Suprapubic skin (tissue), 4 donors: ENCODE data around the gene CLNK. TPM values are rescaled to one million over a fixed set of nuclear protein-coding genes. Genes with fewer than 3 reads are reported as not detected.

ENCODE experiments used
- DNase-seq, 2 donors: peaks; one replicate each; pipeline ENCODE4 v3.0.0-alpha.2; 2019; ENCODE audit warnings: low spot score in 2 of 2
- H3K27ac ChIP-seq: fragments of 200-600 bp; sonication (generic); one replicate; pipeline ENCODE4 v1.5.1; 2019
- H3K27me3 ChIP-seq: fragments of 200-600 bp; sonication (generic); one replicate; pipeline ENCODE4 v1.5.1; 2019
- H3K36me3 ChIP-seq: fragments of 200-600 bp; sonication (generic); one replicate; pipeline ENCODE4 v1.5.1; 2019
- H3K4me1 ChIP-seq: fragments of 200-600 bp; sonication (generic); one replicate; pipeline ENCODE4 v1.5.1; 2019
- H3K4me3 ChIP-seq: fragments of 200-600 bp; sonication (generic); one replicate; pipeline ENCODE4 v1.5.1; 2019; ENCODE audit warnings: mild to moderate bottlenecking
- H3K9me3 ChIP-seq: fragments of 200-600 bp; sonication (generic); one replicate; pipeline ENCODE4 v1.5.1; 2019
- EP300 ChIP-seq: sonication (generic); formaldehyde crosslinking; IDR thresholded peaks from one replicate; pipeline ENCODE4 v1.6.1; 2017; ENCODE audit warnings: antibody characterized with exemption
- POLR2A ChIP-seq, 2 donors: fragments of 450-650 bp; IDR thresholded peaks; one replicate each; pipeline ENCODE4 v1.6.1; 2017; ENCODE audit warnings: antibody characterized with exemption in 2 of 2, mild to moderate bottlenecking in 2 of 2, moderate library complexity in 2 of 2
- POLR2AphosphoS5 ChIP-seq, 3 donors: sonication (generic); formaldehyde crosslinking; IDR thresholded peaks; one replicate each; pipeline ENCODE4 v1.6.1; 2017; ENCODE audit warnings: antibody characterized with exemption in 3 of 3
- WGBS: methylation state at CpG from one replicate; pipeline ENCODE4 v1.1.5; 2018; 5-methylcytosine and 5-hydroxymethylcytosine counted together
- total RNA-seq, 4 donors: library from RNA; depleted of rRNA; stranded (reverse); fragments of >200 nt; gene quantifications; one replicate each; pipeline ENCODE4 v1.1.0, GENCODE V29; 2016
- TF ChIP-seq, protein P1 (sequence below), 2 donors: fragments of 200-600 bp in 1 of 2; fragments of 450-650 bp in 1 of 2; sonication (generic) in 1 of 2; IDR thresholded peaks; one replicate each; pipeline ENCODE4 v1.5.1; 2016 to 2019; ENCODE audit warnings: antibody characterized with exemption in 2 of 2, mild to moderate bottlenecking in 1 of 2, moderate library complexity in 1 of 2

The CLNK gene
- total RNA-seq, 4 donors from 2014 or later: 0.11 to 0.64 (median 0.52) TPM; not detected in 1

- Histone ChIP-seq H3K9me3 (no peaks in the 10 kb centered on the region), H3K4me1 (no peaks in the 10 kb centered on the region), H3K27ac (no peak overlapping the region), H3K27me3 (no peaks in the 10 kb centered on the region), H3K4me3 (no peak overlapping the region), H3K36me3 (no peaks in the 10 kb centered on the region)
- DNase-seq: no peak
- 62% methylated on average over 6 of the region's 6 CpGs for WGBS
- TF ChIP-seq POLR2AphosphoS5 (IDR thresholded peaks at IDR 0.05): no peak
Measured at GRCh38 chr4:10694151-10694827, 9.7 kb upstream of the CLNK start.

DNA sequence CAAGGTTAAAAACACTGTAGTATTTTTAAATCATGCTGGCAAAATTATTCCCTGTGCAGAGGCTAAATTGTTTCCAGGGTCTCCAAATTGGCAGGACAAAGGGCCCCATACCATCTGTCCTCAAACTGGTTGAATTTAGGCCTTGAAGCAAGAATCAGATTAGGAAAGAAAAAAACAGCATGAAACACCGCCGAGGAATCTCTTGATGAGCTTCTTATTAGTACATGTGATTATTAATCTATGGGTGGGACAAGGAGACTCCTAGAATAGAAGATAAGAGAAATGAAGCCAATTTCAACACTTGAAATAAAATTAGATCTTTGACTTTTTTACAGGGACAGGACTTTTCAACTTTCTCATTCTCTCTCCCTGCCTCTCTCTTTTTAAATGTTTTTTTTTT is 7.1 kb upstream of the CLNK start:
- no peaks in the 10 kb centered on the region for H3K4me1 ChIP-seq
- no peak for DNase-seq
- no peaks in the 10 kb centered on the region for H3K27me3 ChIP-seq
- no peaks in the 10 kb centered on the region for H3K9me3 ChIP-seq
- H3K36me3 ChIP-seq: no peaks in the 10 kb centered on the region
- no peak overlapping the region for H3K27ac ChIP-seq
- 64% methylated on average over 2 of the region's 2 CpGs for WGBS
- no peak overlapping the region for H3K4me3 ChIP-seq
- TF ChIP-seq POLR2AphosphoS5 (IDR thresholded peaks at IDR 0.05): no peak
- TF ChIP-seq, protein P1, sequence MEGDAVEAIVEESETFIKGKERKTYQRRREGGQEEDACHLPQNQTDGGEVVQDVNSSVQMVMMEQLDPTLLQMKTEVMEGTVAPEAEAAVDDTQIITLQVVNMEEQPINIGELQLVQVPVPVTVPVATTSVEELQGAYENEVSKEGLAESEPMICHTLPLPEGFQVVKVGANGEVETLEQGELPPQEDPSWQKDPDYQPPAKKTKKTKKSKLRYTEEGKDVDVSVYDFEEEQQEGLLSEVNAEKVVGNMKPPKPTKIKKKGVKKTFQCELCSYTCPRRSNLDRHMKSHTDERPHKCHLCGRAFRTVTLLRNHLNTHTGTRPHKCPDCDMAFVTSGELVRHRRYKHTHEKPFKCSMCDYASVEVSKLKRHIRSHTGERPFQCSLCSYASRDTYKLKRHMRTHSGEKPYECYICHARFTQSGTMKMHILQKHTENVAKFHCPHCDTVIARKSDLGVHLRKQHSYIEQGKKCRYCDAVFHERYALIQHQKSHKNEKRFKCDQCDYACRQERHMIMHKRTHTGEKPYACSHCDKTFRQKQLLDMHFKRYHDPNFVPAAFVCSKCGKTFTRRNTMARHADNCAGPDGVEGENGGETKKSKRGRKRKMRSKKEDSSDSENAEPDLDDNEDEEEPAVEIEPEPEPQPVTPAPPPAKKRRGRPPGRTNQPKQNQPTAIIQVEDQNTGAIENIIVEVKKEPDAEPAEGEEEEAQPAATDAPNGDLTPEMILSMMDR (IDR thresholded peaks at IDR 0.05): no peak
- no peak for TF ChIP-seq EP300
- no peak for TF ChIP-seq POLR2A (IDR thresholded peaks at IDR 0.05)

DNA sequence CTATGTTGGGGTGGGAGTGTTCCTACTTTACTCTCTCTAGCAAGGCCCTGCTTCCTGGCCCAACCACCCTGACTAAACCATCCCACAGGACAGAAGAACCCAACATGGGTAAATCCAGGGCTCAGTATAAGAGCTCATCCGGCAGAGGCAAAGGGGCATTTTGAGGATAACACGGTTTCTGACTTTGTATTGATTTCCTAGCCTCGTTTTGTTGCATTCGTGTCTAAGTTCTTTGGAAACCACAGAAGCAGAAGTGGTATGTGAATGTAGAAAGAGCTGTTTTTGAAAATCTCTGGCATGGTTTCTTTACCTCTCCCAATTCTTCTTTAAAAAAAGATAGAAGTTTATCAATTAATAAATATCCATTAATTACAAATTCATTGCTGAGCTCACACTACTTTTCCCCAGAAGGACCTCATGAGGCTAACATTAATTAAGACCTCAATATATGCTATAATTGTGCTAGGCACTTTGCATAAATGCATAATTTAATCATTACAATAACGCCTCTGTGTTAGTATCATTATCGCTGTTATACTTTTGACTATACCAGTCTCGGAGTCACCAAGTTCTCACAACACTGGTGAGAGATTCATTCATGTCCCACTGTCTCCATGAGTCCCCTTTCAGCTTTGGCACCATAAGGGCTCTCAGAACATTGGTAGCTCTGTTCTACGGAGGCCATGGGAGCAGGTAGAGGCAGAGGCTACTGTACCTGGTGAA is 5.8 kb upstream of the CLNK start:
- TF ChIP-seq, protein P1 (IDR thresholded peaks at IDR 0.05): no peak
- TF ChIP-seq POLR2A (IDR thresholded peaks at IDR 0.05) (no peak), EP300 (no peak), POLR2AphosphoS5 (IDR thresholded peaks at IDR 0.05) (no peak)
- Histone ChIP-seq H3K4me3 (no peak overlapping the region), H3K27ac (no peak overlapping the region), H3K27me3 (no peaks in the 10 kb centered on the region), H3K4me1 (no peaks in the 10 kb centered on the region), H3K9me3 (no peaks in the 10 kb centered on the region), H3K36me3 (no peaks in the 10 kb centered on the region)
- DNase-seq: no peak
- WGBS: 87% methylated on average over 8 of the region's 8 CpGs

GRCh38 chr4:10688846-10689245 is 4.3 kb upstream of the CLNK start:
- 86% methylated on average over 6 of the region's 6 CpGs for WGBS
- H3K9me3 ChIP-seq: no peaks in the 10 kb centered on the region
- TF ChIP-seq POLR2A (IDR thresholded peaks at IDR 0.05) (no peak), EP300 (no peak), POLR2AphosphoS5 (IDR thresholded peaks at IDR 0.05) (no peak)
- TF ChIP-seq, protein P1 (IDR thresholded peaks at IDR 0.05): no peak
- no peaks in the 10 kb centered on the region for H3K36me3 ChIP-seq
- no peaks in the 10 kb centered on the region for H3K27me3 ChIP-seq
- no peak for DNase-seq
- H3K27ac ChIP-seq: no peak overlapping the region
- H3K4me3 ChIP-seq: no peak overlapping the region
- H3K4me1 ChIP-seq: no peaks in the 10 kb centered on the region

- Histone ChIP-seq H3K27ac (no peak overlapping the region), H3K36me3 (no peaks in the 10 kb centered on the region), H3K4me1 (no peaks in the 10 kb centered on the region), H3K9me3 (no peaks in the 10 kb centered on the region), H3K27me3 (no peaks in the 10 kb centered on the region), H3K4me3 (no peak overlapping the region)
- no peak for TF ChIP-seq POLR2A (IDR thresholded peaks at IDR 0.05)
- TF ChIP-seq EP300: no peak
- TF ChIP-seq, protein P1 (IDR thresholded peaks at IDR 0.05): no peak
- TF ChIP-seq POLR2AphosphoS5 (IDR thresholded peaks at IDR 0.05): no peak
- 91% methylated on average over 3 of the region's 3 CpGs for WGBS
- no peak for DNase-seq
Measured at GRCh38 chr4:10688022-10688421, 3.5 kb upstream of the CLNK start.
